Psoas muscle (tissue), 8 donors: ENCODE data around the gene CFAP157. TPM values are rescaled to one million over a fixed set of nuclear protein-coding genes. Genes with fewer than 3 reads are reported as not detected.

Experiments
- ATAC-seq, 4 donors: fragments of 200-7000 bp; cut with Tn5 transposase; one replicate each; pipeline ENCODE4 v1.9.1; 2020; ENCODE audit warnings: moderate library complexity in 3 of 4, mild to moderate bottlenecking in 2 of 4
- DNase-seq, 2 donors: peaks; one replicate each; pipeline ENCODE4 v3.0.0-alpha.2; 2020
- H3K27ac ChIP-seq: fragments of 200-600 bp; one replicate; pipeline ENCODE4 v1.8.0; 2022
- H3K27me3 ChIP-seq, 3 donors: fragments of 200-600 bp in 1 of 3; one replicate each; pipeline versions ENCODE4 v1.6.1 to v1.8.0; 2013 to 2022; ENCODE audit warnings: low read length in 2 of 3, mild to moderate bottlenecking in 2 of 3, moderate library complexity in 1 of 3; ENCODE audit not compliant: insufficient read depth in 3 of 3
- H3K36me3 ChIP-seq, 2 donors: fragments of 200-600 bp in 1 of 2; one replicate each; pipeline versions ENCODE4 v1.6.1 to v1.8.0; 2013 to 2022; ENCODE audit warnings: low read depth in 1 of 2, mild to moderate bottlenecking in 1 of 2, moderate library complexity in 1 of 2; ENCODE audit not compliant: insufficient read depth in 1 of 2
- H3K4me1 ChIP-seq: fragments of 200-600 bp; one replicate; pipeline ENCODE4 v1.8.0; 2022
- H3K4me3 ChIP-seq: fragments of 200-600 bp; one replicate; pipeline ENCODE4 v1.8.0; 2022; ENCODE audit warnings: mild to moderate bottlenecking
- H3K9me3 ChIP-seq: fragments of 200-600 bp; one replicate; pipeline ENCODE4 v1.8.0; 2022
- CTCF ChIP-seq: fragments of 200-600 bp; IDR thresholded peaks from one replicate; pipeline ENCODE4 v1.8.0; 2022; ENCODE audit warnings: antibody characterized with exemption
- WGBS, 3 donors: extraction: QIAGEN DNeasy Blood & Tissue Kit; methylation state at CpG; one replicate each; pipeline versions ENCODE4 v1.1.6 to v1.1.7; 2013; 5-methylcytosine and 5-hydroxymethylcytosine counted together
- intact Hi-C, 2 donors: fragments of 100-400 bp; cut with DNase I; formaldehyde crosslinking; loops; one replicate each; pipeline versions ENCODE4 v1.11.0 to v1.14.2; 2022
- polyA plus RNA-seq, 3 donors: library from polyadenylated mRNA; stranded (reverse); fragments of 200-250 nt; gene quantifications; one replicate each; pipeline ENCODE4 v1.2.3, GENCODE V29; 2013
- total RNA-seq, 4 donors: library from RNA; stranded (reverse); fragmentation: NEBNext Ultra II Directional in 2 of 4; extraction: Animal tissue kit (Norgen Biotek cat#: 25700) in 2 of 4; gene quantifications; one replicate each; pipeline versions ENCODE4 v1.2.1 to v1.2.4, GENCODE V29; 2021 to 2023
- donor health status: healthy with polysubstance abuse.
- donor health status: DM: no; HTN: no; CAD: no; lungs with moderate emphysema.
- donor health status: Bipolar disorder and iron deficiency.
- donor health status: healthy.
- donor health status: DM: yes; HTN: yes; CAD: no.
- donor health status: DM: no; HTN: no; CAD: no.
- donor health status: DM: no; HTN: no; CAD: no.
- donor health status: DM: yes; HTN: yes; CAD: no.

CFAP157 gene
- total and polyA plus RNA-seq, 7 donors = 0.10 to 0.34 (median 0.23) TPM; not detected in 3

- H3K36me3 ChIP-seq = no peaks in the 10 kb centered on the region
- TF ChIP-seq CTCF = peak; percentile 25
- peaks cover 0 to 4% (median 3%) of the 10 kb centered on the region in 3 donors for H3K27me3 ChIP-seq
- peak; percentile 50 to 69 (median 64) for ATAC-seq
- DNase-seq = peak; percentile 63 to 67
- no peak overlapping the region for H3K4me3 ChIP-seq
- peak overlapping the region; percentile 65 for H3K27ac ChIP-seq
- H3K9me3 ChIP-seq = no peaks in the 10 kb centered on the region
- H3K4me1 ChIP-seq = peaks cover 4% of the 10 kb centered on the region
- intact Hi-C loops = no loop called here
- WGBS, 3 donors = 41 to 55% (median 49%) methylated on average over 7 of the region's 7 CpGs
These were observed 57.2 kb downstream of the CFAP157 start for GRCh38 chr9:127763918-127764384.

GRCh38 chr9:127765418-127765817, 58.6 kb downstream of the CFAP157 start:
- H3K9me3 ChIP-seq = no peaks in the 10 kb centered on the region

More at GRCh38 chr9:127765418-127765817, 58.6 kb downstream of the CFAP157 start:
- Histone ChIP-seq H3K27me3 (peaks cover 0 to 4% (median 3%) of the 10 kb centered on the region in 3 donors), H3K27ac (no peak overlapping the region), H3K4me3 (no peak overlapping the region), H3K36me3 (no peaks in the 10 kb centered on the region), H3K4me1 (peaks cover 4% of the 10 kb centered on the region)
- TF ChIP-seq CTCF = no peak
- no peak for ATAC-seq
- intact Hi-C loops = no loop called here
- DNase-seq = no peak
- 72 to 86% (median 79%) methylated on average over 1 of the region's 1 CpG for WGBS, 3 donors

Other genes with a start within 250 kb of the CFAP157 start
- gene STXBP1, start 94.7 kb upstream of the CFAP157 start, total RNA-seq = 10 to 100 TPM in 2 of 4 donors, 1 to 10 TPM in 2; 6.1 to 12.3 (median 8.9) TPM
- gene STXBP1, start 94.7 kb upstream of the CFAP157 start, polyA plus RNA-seq = 1 to 10 TPM; 2.8 to 6.7 (median 3.2) TPM
- gene PTRH1, start 8.7 kb downstream of the CFAP157 start, total RNA-seq = 10 to 100 TPM in 3 of 4 donors, 1 to 10 TPM in 1; 7.9 to 37.7 (median 13.3) TPM
- 10 to 100 TPM; 21.8 to 44.6 (median 36.2) TPM for gene PTRH1, start 8.7 kb downstream of the CFAP157 start, polyA plus RNA-seq
- under 1 TPM in 1 of 4 donors, not detected in 3; 0.10 TPM for gene TTC16, start 9.1 kb downstream of the CFAP157 start, total RNA-seq
- gene TTC16, start 9.1 kb downstream of the CFAP157 start, polyA plus RNA-seq = under 1 TPM in 2 of 3 donors, not detected in 1; 0.01 to 0.03 TPM
- 1 to 10 TPM; 2.8 to 6.7 (median 4.0) TPM for gene TOR2A, start 28.3 kb downstream of the CFAP157 start, total RNA-seq
- 1 to 10 TPM; 4.6 to 6.9 (median 5.0) TPM for gene TOR2A, start 28.3 kb downstream of the CFAP157 start, polyA plus RNA-seq
- 10 to 100 TPM in 2 of 4 donors, 1 to 10 TPM in 2; 8.3 to 12.0 (median 10.3) TPM for gene SH2D3C, start 71.7 kb downstream of the CFAP157 start, total RNA-seq
- gene SH2D3C, start 71.7 kb downstream of the CFAP157 start, polyA plus RNA-seq = 10 to 100 TPM in 1 of 3 donors, 1 to 10 TPM in 2; 5.3 to 10.0 (median 8.4) TPM
- 10 to 100 TPM; 26.5 to 46.1 (median 42.9) TPM for gene CDK9, start 79.0 kb downstream of the CFAP157 start, total RNA-seq
- gene CDK9, start 79.0 kb downstream of the CFAP157 start, polyA plus RNA-seq = 10 to 100 TPM; 29.7 to 39.3 (median 31.5) TPM
- 10 to 100 TPM; 39.7 to 61.9 (median 45.8) TPM for gene FPGS, start 95.9 kb downstream of the CFAP157 start, total RNA-seq
- gene FPGS, start 95.9 kb downstream of the CFAP157 start, polyA plus RNA-seq = 10 to 100 TPM; 21.9 to 32.3 (median 29.8) TPM
- gene ENG, start 147.7 kb downstream of the CFAP157 start, total RNA-seq = 10 to 100 TPM; 31.7 to 80.4 (median 54.3) TPM
- 10 to 100 TPM; 22.1 to 78.1 (median 28.6) TPM for gene ENG, start 147.7 kb downstream of the CFAP157 start, polyA plus RNA-seq
- 100 to 1,000 TPM; 369 to 854 (median 688) TPM for gene AK1, start 170.7 kb downstream of the CFAP157 start, total RNA-seq
- 100 to 1,000 TPM; 310 to 845 (median 778) TPM for gene AK1, start 170.7 kb downstream of the CFAP157 start, polyA plus RNA-seq
- gene ST6GALNAC6, start 192.6 kb downstream of the CFAP157 start, total RNA-seq = 10 to 100 TPM; 20.3 to 26.1 (median 24.4) TPM
- 10 to 100 TPM; 18.5 to 35.5 (median 31.0) TPM for gene ST6GALNAC6, start 192.6 kb downstream of the CFAP157 start, polyA plus RNA-seq
- 10 to 100 TPM in 3 of 4 donors, 1 to 10 TPM in 1; 8.9 to 52.6 (median 27.3) TPM for gene ST6GALNAC4, start 210.1 kb downstream of the CFAP157 start, total RNA-seq
- 10 to 100 TPM; 14.0 to 31.4 (median 14.8) TPM for gene ST6GALNAC4, start 210.1 kb downstream of the CFAP157 start, polyA plus RNA-seq
- under 1 TPM in 2 of 4 donors, not detected in 2; 0.40 to 0.44 TPM for gene PIP5KL1, start 223.8 kb downstream of the CFAP157 start, total RNA-seq
- gene PIP5KL1, start 223.8 kb downstream of the CFAP157 start, polyA plus RNA-seq = under 1 TPM in 2 of 3 donors, not detected in 1; 0.05 to 0.12 TPM
- 10 to 100 TPM in 3 of 4 donors, 1 to 10 TPM in 1; 9.7 to 17.4 (median 12.2) TPM for gene DPM2, start 230.9 kb downstream of the CFAP157 start, total RNA-seq
- 10 to 100 TPM; 16.6 to 39.6 (median 37.1) TPM for gene DPM2, start 230.9 kb downstream of the CFAP157 start, polyA plus RNA-seq